Stomach (tissue), 9 donors: Measurements from ENCODE around the gene KIF2A. TPM values are rescaled to one million over a fixed set of nuclear protein-coding genes. Genes with fewer than 3 reads are reported as not detected.

Experiments used
- DNase-seq, 2 donors: peaks; one replicate each; pipeline versions ENCODE4 v3.0.0 to v3.0.0-alpha.2; 2013 to 2019
- H3K27ac ChIP-seq, 5 donors: fragments of 200-600 bp in 4 of 5; sonication (generic) in 4 of 5; one replicate each; pipeline ENCODE4 v1.5.1; 2013 to 2019; ENCODE audit warnings: mild to moderate bottlenecking in 1 of 5, moderate library complexity in 1 of 5
- H3K27me3 ChIP-seq, 3 donors: fragments of 200-600 bp; sonication (generic); one replicate each; pipeline ENCODE4 v1.5.1; 2017 to 2019; ENCODE audit warnings: mixed run types in 1 of 3
- H3K36me3 ChIP-seq, 4 donors: fragments of 200-600 bp; sonication (generic); 1 replicate in 3 of 4; 2 replicates in 1 of 4; pipeline ENCODE4 v1.5.1; 2016 to 2019
- H3K4me1 ChIP-seq, 4 donors: fragments of 200-600 bp; sonication (generic); one replicate each; pipeline ENCODE4 v1.5.1; 2016 to 2019
- H3K4me3 ChIP-seq, 4 donors: fragments of 200-600 bp; sonication (generic) in 3 of 4; one replicate each; pipeline ENCODE4 v1.5.1; 2016 to 2019; ENCODE audit warnings: mild to moderate bottlenecking in 1 of 4
- H3K9me3 ChIP-seq, 4 donors: fragments of 200-600 bp; sonication (generic); one replicate each; pipeline ENCODE4 v1.5.1; 2016 to 2019
- EP300 ChIP-seq: sonication (generic); formaldehyde crosslinking; IDR thresholded peaks from one replicate; pipeline ENCODE4 v1.6.1; 2017; ENCODE audit warnings: antibody characterized with exemption
- POLR2A ChIP-seq, 4 donors: fragments of 450-650 bp; IDR thresholded peaks; one replicate each; pipeline ENCODE4 v1.6.1; 2016; ENCODE audit warnings: antibody characterized with exemption in 4 of 4, control low read depth in 2 of 4, mild to moderate bottlenecking in 1 of 4, moderate library complexity in 1 of 4
- POLR2AphosphoS5 ChIP-seq, 3 donors: sonication (generic); formaldehyde crosslinking; IDR thresholded peaks; one replicate each; pipeline ENCODE4 v1.6.1; 2016; ENCODE audit warnings: antibody characterized with exemption in 3 of 3
- WGBS, 5 donors: extraction: QIAGEN DNeasy Blood & Tissue Kit in 3 of 5; methylation state at CpG; one replicate each; pipeline versions ENCODE4 v1.1.5 to v1.1.7; 2013 to 2018; 5-methylcytosine and 5-hydroxymethylcytosine counted together
- intact Hi-C: fragments of 100-400 bp; cut with DNase I; formaldehyde crosslinking; loops from one replicate; pipeline ENCODE4 v1.15.1; 2023; ENCODE audit warnings: low total_unique reads
- polyA plus RNA-seq, 3 donors: library from polyadenylated mRNA; stranded (reverse); fragments of 200-250 nt; gene quantifications; one replicate each; pipeline ENCODE4 v1.2.3, GENCODE V29; 2013
- total RNA-seq, 5 donors: library from RNA; depleted of rRNA; stranded (reverse); fragments of >200 nt; gene quantifications; one replicate each; pipeline versions ENCODE4 v1.1.0 to v1.2.3, GENCODE V29; 2014 to 2016
- TF ChIP-seq, protein P1 (sequence below), 7 experiments: fragments of 450-650 bp in 4 of 7; fragments of 200-600 bp in 3 of 7; sonication (generic) in 3 of 7; IDR thresholded peaks; one replicate each; pipeline ENCODE4 v1.5.1; 2016 to 2019; ENCODE audit warnings: antibody characterized with exemption in 7 of 7, control low read depth in 2 of 7, mild to moderate bottlenecking in 1 of 7
- donor health status: healthy with polysubstance abuse.
- donor health status: Bipolar disorder and iron deficiency.
- donor health status: healthy.

KIF2A gene
- total and polyA plus RNA-seq, 8 donors, result 2.6 to 61.3 (median 9.9) TPM

- H3K4me3 ChIP-seq, result no peak overlapping the region
- no peaks in the 10 kb centered on the region for H3K9me3 ChIP-seq
- H3K4me1 ChIP-seq, result no peaks in the 10 kb centered on the region
- H3K27me3 ChIP-seq, result no peaks in the 10 kb centered on the region
- TF ChIP-seq POLR2AphosphoS5 (IDR thresholded peaks at IDR 0.05) (no peak), POLR2A (IDR thresholded peaks at IDR 0.05) (no peak), EP300 (no peak)
- TF ChIP-seq, protein P1, sequence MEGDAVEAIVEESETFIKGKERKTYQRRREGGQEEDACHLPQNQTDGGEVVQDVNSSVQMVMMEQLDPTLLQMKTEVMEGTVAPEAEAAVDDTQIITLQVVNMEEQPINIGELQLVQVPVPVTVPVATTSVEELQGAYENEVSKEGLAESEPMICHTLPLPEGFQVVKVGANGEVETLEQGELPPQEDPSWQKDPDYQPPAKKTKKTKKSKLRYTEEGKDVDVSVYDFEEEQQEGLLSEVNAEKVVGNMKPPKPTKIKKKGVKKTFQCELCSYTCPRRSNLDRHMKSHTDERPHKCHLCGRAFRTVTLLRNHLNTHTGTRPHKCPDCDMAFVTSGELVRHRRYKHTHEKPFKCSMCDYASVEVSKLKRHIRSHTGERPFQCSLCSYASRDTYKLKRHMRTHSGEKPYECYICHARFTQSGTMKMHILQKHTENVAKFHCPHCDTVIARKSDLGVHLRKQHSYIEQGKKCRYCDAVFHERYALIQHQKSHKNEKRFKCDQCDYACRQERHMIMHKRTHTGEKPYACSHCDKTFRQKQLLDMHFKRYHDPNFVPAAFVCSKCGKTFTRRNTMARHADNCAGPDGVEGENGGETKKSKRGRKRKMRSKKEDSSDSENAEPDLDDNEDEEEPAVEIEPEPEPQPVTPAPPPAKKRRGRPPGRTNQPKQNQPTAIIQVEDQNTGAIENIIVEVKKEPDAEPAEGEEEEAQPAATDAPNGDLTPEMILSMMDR (IDR thresholded peaks at IDR 0.05), result no peak
- peaks cover 14 to 70% (median 55%) of the 10 kb centered on the region in 4 donors for H3K36me3 ChIP-seq
- no peak for DNase-seq
- WGBS, 5 donors, result 89 to 98% (median 96%) methylated on average over 2 of the region's 2 CpGs
- H3K27ac ChIP-seq, result no peak overlapping the region
- intact Hi-C loops, result no loop called here
These were observed 63.0 kb downstream of the KIF2A start for GRCh38 chr5:62369039-62369438.

DNA sequence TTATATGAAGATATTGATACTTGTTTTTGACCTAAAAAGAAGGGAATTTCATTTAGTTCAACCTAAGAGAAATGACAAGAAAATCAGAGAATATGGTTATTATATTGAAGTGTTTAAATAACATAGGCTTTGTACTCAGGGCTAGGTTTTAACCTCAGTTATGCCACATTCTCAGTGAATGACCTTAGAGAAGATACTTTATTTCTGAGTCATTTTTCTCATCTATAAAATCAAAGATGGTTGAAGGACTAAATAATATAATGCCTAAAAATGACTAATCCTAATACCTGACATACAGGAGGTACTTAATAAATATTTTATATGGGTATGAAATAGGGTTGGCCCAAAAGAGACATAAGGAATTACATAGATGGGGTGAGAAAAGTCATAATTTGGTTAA is 65.4 kb downstream of the KIF2A start:
- TF ChIP-seq POLR2AphosphoS5 (IDR thresholded peaks at IDR 0.05), result no peak
- TF ChIP-seq, protein P1 (IDR thresholded peaks at IDR 0.05), result no peak
- TF ChIP-seq EP300, result no peak
- TF ChIP-seq POLR2A (IDR thresholded peaks at IDR 0.05), result no peak
- Histone ChIP-seq H3K27ac (no peak overlapping the region), H3K4me3 (no peak overlapping the region), H3K9me3 (no peaks in the 10 kb centered on the region), H3K36me3 (peaks cover 8 to 70% (median 55%) of the 10 kb centered on the region in 4 donors), H3K4me1 (peaks cover 0 to 7% (median 0%) of the 10 kb centered on the region in 4 donors), H3K27me3 (no peaks in the 10 kb centered on the region)
- intact Hi-C loops, result no loop called here
- DNase-seq, result no peak

DNA sequence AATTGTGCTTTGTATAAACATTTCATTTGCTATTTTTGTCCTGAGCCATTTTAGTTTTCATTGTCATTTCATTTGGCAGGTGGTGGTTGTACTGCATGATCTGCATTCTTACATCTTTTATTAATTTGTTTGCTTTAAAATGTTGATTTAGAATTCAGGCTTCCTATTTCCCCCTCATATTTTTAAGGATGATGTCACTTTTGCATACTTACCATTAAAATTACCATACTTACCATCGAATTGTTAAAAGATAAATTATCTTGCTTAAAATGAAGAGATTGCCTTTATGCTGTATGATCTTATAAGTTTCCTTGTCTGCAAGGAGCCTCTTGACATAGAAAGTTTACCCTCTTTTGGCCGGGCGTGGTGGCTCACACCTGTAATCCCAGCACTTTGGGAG is 66.6 kb downstream of the KIF2A start:
- intact Hi-C loops, result no loop called here
- peaks cover 0 to 7% (median 0%) of the 10 kb centered on the region in 4 donors for H3K4me1 ChIP-seq
- WGBS, 5 donors, result 92 to 99% (median 96%) methylated on average over 3 of the region's 3 CpGs
- H3K27ac ChIP-seq, result no peak overlapping the region
- H3K27me3 ChIP-seq, result no peaks in the 10 kb centered on the region
- H3K9me3 ChIP-seq, result no peaks in the 10 kb centered on the region
- peaks cover 8 to 70% (median 57%) of the 10 kb centered on the region in 4 donors for H3K36me3 ChIP-seq
- no peak overlapping the region for H3K4me3 ChIP-seq
- TF ChIP-seq EP300, result no peak
- no peak for TF ChIP-seq POLR2A (IDR thresholded peaks at IDR 0.05)
- TF ChIP-seq POLR2AphosphoS5 (IDR thresholded peaks at IDR 0.05), result no peak
- TF ChIP-seq, protein P1 (IDR thresholded peaks at IDR 0.05), result no peak
- DNase-seq, result no peak

DNA sequence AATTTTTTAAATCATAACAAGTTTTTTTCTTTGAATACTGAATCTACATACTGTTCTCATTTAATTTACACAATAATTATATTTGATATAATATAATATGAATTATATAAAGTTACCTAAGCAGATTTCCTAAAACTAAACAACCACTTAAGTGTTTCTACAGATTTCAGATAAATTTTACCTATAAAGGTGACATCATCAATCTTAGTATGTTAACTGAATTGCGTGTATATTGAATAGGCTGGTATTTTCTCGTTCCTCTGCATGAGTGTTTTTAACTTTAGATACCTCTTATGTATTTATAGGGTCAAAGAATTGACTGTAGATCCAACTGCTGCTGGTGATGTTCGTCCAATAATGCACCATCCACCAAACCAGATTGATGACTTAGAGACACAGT is 67.4 kb downstream of the KIF2A start:
- WGBS, 5 donors, result 94 to 97% (median 96%) methylated on average over 3 of the region's 3 CpGs
- intact Hi-C loops, result no loop called here
- H3K4me3 ChIP-seq, result no peak overlapping the region
- H3K36me3 ChIP-seq, result peaks cover 8 to 78% (median 62%) of the 10 kb centered on the region in 4 donors
- H3K27ac ChIP-seq, result no peak overlapping the region
- no peaks in the 10 kb centered on the region for H3K27me3 ChIP-seq
- H3K4me1 ChIP-seq, result peaks cover 0 to 7% (median 0%) of the 10 kb centered on the region in 4 donors
- TF ChIP-seq EP300 (no peak), POLR2AphosphoS5 (IDR thresholded peaks at IDR 0.05) (no peak), POLR2A (IDR thresholded peaks at IDR 0.05) (no peak)
- TF ChIP-seq, protein P1 (IDR thresholded peaks at IDR 0.05), result no peak
- DNase-seq, result no peak
- H3K9me3 ChIP-seq, result no peaks in the 10 kb centered on the region
